ENCODE measurements around the gene SLC25A26.
"Not testable (repeated sequence)": the region's sequence is repeated elsewhere in the genome, so short reads cannot be mapped to it uniquely, and the experiment has no call there.

SLC25A26 gene

DNA sequence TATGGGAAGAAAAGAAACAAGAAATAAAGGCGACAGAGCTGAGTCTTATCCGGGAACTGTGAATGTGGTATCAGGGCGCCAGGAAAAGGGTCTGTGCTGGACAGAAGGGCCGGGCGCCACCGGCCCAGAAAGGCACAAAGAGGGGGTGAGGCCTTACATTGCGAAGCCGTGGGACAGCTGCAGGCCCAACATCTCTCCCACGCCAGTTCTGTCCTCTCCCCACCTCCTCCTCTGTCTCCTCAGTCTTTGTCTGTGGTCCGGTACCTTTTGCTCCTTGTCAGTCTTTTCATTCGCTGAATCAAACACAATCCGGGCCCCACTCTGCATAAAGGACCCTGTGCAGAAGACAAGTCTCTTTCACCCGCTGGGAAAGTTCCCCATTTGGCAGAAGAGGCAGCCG lies 198.2 kb downstream of the SLC25A26 start:
- H3K9me3 ChIP-seq (ENCODE audit: control insufficient read depth, low read depth, low read length) = peaks cover 6% of the 10 kb centered on the region
- H3K4me1 ChIP-seq (ENCODE audit: control insufficient read depth, low read depth, low read length) = peaks cover 3% of the 10 kb centered on the region
- H3K9ac ChIP-seq (ENCODE audit: low read length) = no peak overlapping the region
- H3K27ac ChIP-seq (ENCODE audit: low read length) = no peak overlapping the region
- no peaks in the 10 kb centered on the region for H3K27me3 ChIP-seq (ENCODE audit: control insufficient read depth, insufficient read depth, low read length)
- H3K4me3 ChIP-seq (ENCODE audit: low read length) = no peak overlapping the region
- H3K36me3 ChIP-seq (ENCODE audit: control insufficient read depth, low read depth, low read length) = peaks cover 45% of the 10 kb centered on the region

DNA sequence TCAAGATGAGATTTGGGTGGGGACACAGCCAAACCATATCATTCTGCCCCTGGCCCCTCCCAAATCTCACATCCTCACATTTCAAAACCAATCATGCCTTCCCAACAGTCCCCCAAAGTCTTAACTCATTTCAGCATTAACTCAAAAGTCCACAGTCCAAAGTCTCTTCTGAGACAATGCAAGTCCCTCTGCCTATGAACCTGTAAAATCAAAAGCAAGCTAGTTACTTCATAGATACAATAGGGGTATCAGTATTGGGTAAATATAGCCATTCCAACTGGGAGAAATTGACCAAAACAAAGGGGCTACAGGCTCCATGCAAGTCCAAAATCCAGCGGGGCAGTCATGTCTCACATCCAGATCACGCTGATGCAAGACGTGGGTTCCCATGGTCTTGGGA lies 200.3 kb downstream of the SLC25A26 start:
- not testable (repeated sequence) for H3K9me3 ChIP-seq (ENCODE audit: control insufficient read depth, low read depth, low read length); H3K27ac ChIP-seq (ENCODE audit: low read length); H3K4me1 ChIP-seq (ENCODE audit: control insufficient read depth, low read depth, low read length); H3K9ac ChIP-seq (ENCODE audit: low read length); H3K27me3 ChIP-seq (ENCODE audit: control insufficient read depth, insufficient read depth, low read length); H3K4me3 ChIP-seq (ENCODE audit: low read length)
- peaks cover 27% of the 10 kb centered on the region for H3K36me3 ChIP-seq (ENCODE audit: control insufficient read depth, low read depth, low read length)

DNA sequence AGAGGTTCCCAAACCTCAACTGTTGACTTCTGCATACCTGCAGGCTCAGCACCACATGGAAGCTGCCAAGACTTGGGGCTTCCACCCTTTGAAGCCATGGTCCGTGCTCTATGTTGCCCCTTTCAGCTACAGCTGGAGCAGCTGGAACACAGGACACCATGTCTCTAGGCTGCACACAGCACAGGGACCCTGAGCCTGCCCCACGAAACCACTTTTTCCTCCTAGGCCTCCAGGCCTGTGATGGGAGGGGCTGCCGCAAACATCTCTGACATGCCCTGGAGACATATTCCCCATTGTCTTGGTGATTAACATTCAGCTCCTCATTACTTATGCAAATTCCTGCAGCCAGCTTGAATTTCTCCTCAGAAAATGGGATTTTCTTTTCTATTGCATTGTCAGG lies 201.1 kb downstream of the SLC25A26 start:
- H3K27ac ChIP-seq (ENCODE audit: low read length); H3K4me1 ChIP-seq (ENCODE audit: control insufficient read depth, low read depth, low read length); H3K27me3 ChIP-seq (ENCODE audit: control insufficient read depth, insufficient read depth, low read length); H3K9ac ChIP-seq (ENCODE audit: low read length); H3K9me3 ChIP-seq (ENCODE audit: control insufficient read depth, low read depth, low read length); H3K4me3 ChIP-seq (ENCODE audit: low read length): not testable (repeated sequence)
- H3K36me3 ChIP-seq (ENCODE audit: control insufficient read depth, low read depth, low read length) = peaks cover 19% of the 10 kb centered on the region

DNA sequence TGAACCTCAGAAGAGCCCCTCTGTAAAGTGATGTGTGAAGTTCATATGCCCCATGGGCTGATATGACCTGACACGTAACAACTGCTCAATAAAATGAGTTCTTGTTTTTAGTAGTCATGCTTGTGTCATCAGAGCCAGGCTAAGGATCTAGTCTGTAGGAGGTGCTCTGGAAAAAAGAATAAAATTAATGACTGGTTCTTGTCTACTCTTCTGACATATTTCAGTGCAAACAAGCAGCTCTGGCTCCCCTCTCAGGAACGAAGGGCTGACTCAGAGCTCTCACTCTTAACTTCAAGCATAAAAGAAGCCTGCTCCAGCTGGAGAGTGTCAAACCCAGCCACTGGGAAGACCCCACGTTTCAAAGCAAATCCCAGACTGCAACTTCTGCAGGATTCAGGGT lies 203.0 kb downstream of the SLC25A26 start:
- H3K27ac ChIP-seq (ENCODE audit: low read length) = no peak overlapping the region
- H3K4me1 ChIP-seq (ENCODE audit: control insufficient read depth, low read depth, low read length) = peaks cover 2% of the 10 kb centered on the region
- no peaks in the 10 kb centered on the region for H3K27me3 ChIP-seq (ENCODE audit: control insufficient read depth, insufficient read depth, low read length)
- H3K36me3 ChIP-seq (ENCODE audit: control insufficient read depth, low read depth, low read length) = peaks cover 13% of the 10 kb centered on the region
- H3K4me3 ChIP-seq (ENCODE audit: low read length) = no peak overlapping the region
- no peak overlapping the region for H3K9ac ChIP-seq (ENCODE audit: low read length)
- H3K9me3 ChIP-seq (ENCODE audit: control insufficient read depth, low read depth, low read length) = peaks cover 6% of the 10 kb centered on the region

DNA sequence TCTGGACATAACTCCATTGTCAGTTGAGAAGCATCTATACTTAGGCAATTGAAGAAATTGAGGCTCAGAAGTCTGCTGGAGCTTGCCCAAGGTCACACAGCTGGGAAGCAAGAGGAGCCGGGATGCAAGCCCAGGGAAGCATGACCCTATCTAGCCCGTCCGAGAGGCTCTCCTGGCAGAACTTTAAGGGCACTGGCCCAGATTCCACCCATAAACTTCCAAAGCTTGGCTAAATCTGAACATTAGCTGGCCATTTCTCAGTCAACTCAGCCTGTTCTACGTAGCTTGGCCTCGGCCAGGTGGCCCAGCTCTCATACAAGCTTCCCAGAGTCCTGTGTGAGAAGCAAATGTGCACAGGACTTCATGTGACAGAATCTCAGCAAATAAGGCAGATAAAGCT lies 204.2 kb downstream of the SLC25A26 start:
- Histone ChIP-seq H3K27me3 (ENCODE audit: control insufficient read depth, insufficient read depth, low read length) (no peaks in the 10 kb centered on the region), H3K9ac (ENCODE audit: low read length) (no peak overlapping the region), H3K4me3 (ENCODE audit: low read length) (no peak overlapping the region), H3K36me3 (ENCODE audit: control insufficient read depth, low read depth, low read length) (peaks cover 13% of the 10 kb centered on the region), H3K4me1 (ENCODE audit: control insufficient read depth, low read depth, low read length) (peaks cover 14% of the 10 kb centered on the region), H3K9me3 (ENCODE audit: control insufficient read depth, low read depth, low read length) (peaks cover 6% of the 10 kb centered on the region), H3K27ac (ENCODE audit: low read length) (no peak overlapping the region)

DNA sequence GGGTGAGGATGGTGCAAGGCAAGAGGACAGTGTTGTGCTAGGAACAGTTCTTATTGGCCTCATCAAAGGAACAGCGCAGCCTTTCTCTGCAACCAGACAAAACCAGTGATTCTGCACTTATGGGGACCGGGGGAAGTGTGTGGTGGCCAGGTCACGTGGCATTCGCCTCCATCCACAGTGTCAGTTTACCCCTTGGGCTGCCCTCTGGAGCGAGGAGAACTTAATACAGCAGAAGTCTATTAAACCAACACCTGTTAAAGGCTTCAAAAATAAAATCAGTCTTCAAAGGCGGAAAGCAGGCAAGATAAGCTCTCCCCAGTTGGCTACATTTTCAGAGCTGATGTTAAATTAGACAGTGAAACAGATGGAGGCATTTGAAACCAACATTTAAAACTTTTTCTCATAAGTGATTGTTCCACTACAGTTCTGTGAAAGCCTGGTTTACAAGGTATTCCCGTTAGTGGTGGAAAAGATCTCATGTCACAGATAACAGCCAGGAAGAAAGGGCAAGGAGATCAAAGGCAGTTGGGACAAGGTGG lies 204.8 kb downstream of the SLC25A26 start:
- no peak overlapping the region for H3K9ac ChIP-seq (ENCODE audit: low read length)
- peaks cover 20% of the 10 kb centered on the region for H3K4me1 ChIP-seq (ENCODE audit: control insufficient read depth, low read depth, low read length)
- peaks cover 7% of the 10 kb centered on the region for H3K36me3 ChIP-seq (ENCODE audit: control insufficient read depth, low read depth, low read length)
- no peak overlapping the region for H3K4me3 ChIP-seq (ENCODE audit: low read length)
- peaks cover 6% of the 10 kb centered on the region for H3K9me3 ChIP-seq (ENCODE audit: control insufficient read depth, low read depth, low read length)
- no peak overlapping the region for H3K27ac ChIP-seq (ENCODE audit: low read length)
- H3K27me3 ChIP-seq (ENCODE audit: control insufficient read depth, insufficient read depth, low read length) = no peaks in the 10 kb centered on the region

DNA sequence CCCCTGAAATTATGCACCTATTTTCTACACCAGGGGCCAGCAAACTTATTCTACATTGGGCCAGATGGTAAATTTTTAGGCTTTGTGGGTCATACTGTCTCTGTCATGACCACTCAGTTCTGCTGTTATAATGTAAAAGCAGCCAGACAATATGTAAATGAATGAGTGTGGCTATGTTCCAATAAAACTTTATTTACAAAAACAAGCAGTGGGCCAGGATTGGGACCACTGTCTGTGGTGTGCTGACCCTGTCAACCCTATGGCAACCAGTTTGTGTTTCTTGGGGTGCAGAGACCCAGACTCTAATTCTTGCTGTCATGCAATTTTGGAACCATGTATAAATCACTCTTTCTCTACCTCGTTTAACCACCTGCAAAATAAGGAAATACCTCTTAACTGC lies 205.3 kb downstream of the SLC25A26 start:
- H3K9me3 ChIP-seq (ENCODE audit: control insufficient read depth, low read depth, low read length) = peaks cover 6% of the 10 kb centered on the region
- H3K27me3 ChIP-seq (ENCODE audit: control insufficient read depth, insufficient read depth, low read length) = no peaks in the 10 kb centered on the region
- H3K9ac ChIP-seq (ENCODE audit: low read length) = no peak overlapping the region
- H3K4me1 ChIP-seq (ENCODE audit: control insufficient read depth, low read depth, low read length) = peaks cover 20% of the 10 kb centered on the region
- H3K27ac ChIP-seq (ENCODE audit: low read length) = no peak overlapping the region
- H3K4me3 ChIP-seq (ENCODE audit: low read length) = no peak overlapping the region
- peaks cover 8% of the 10 kb centered on the region for H3K36me3 ChIP-seq (ENCODE audit: control insufficient read depth, low read depth, low read length)

DNA sequence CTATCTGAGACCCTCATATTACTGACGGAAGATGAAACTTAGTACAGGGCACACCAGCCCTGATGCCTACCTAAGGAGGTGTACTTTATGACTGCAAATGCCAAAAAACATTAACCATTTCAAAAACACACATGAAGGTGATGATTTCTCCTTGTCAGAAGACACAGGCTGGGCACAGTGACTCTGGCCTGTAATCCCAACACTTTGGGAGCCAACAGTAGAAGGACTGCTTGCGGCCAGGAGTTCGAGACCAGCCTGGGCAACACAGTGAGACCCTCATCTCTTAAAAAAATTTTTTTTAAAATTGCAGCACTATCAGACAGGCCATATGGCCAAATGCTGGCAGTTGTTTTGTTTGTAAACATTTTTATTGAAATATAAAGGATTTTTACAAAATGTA lies 206.6 kb downstream of the SLC25A26 start:
- H3K9me3 ChIP-seq (ENCODE audit: control insufficient read depth, low read depth, low read length) = peaks cover 4% of the 10 kb centered on the region
- peaks cover 14% of the 10 kb centered on the region for H3K36me3 ChIP-seq (ENCODE audit: control insufficient read depth, low read depth, low read length)
- H3K4me3 ChIP-seq (ENCODE audit: low read length) = no peak overlapping the region
- no peaks in the 10 kb centered on the region for H3K27me3 ChIP-seq (ENCODE audit: control insufficient read depth, insufficient read depth, low read length)
- peaks cover 24% of the 10 kb centered on the region for H3K4me1 ChIP-seq (ENCODE audit: control insufficient read depth, low read depth, low read length)
- H3K9ac ChIP-seq (ENCODE audit: low read length) = no peak overlapping the region
- no peak overlapping the region for H3K27ac ChIP-seq (ENCODE audit: low read length)

DNA sequence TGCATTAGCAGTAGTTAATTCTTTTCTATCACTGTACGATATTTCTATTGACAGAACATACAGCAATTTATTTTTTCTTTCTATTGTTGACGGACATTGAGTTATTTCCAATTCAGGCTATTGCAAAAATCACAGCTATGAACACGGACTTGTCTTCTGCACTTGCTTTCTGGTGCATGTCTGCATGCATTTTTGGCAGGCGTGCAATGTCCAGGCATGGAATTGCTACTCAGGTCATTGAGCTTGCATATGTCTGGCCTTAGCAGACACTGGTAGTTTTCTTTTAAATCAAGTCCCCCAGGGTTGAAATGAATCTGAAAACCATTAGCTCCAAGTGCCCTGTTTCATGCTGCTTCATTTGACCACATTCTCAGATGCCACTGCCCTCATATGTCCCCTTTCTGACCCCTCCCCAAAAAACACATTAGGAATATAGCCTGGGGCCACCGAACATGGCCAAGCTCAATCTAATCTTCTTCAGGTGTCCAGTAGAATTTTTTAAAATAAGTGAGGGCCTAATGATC lies 207.2 kb downstream of the SLC25A26 start:
- Histone ChIP-seq H3K9me3 (ENCODE audit: control insufficient read depth, low read depth, low read length) (peaks cover 1% of the 10 kb centered on the region), H3K27ac (ENCODE audit: low read length) (no peak overlapping the region), H3K9ac (ENCODE audit: low read length) (no peak overlapping the region), H3K27me3 (ENCODE audit: control insufficient read depth, insufficient read depth, low read length) (no peaks in the 10 kb centered on the region), H3K4me1 (ENCODE audit: control insufficient read depth, low read depth, low read length) (peaks cover 24% of the 10 kb centered on the region), H3K4me3 (ENCODE audit: low read length) (no peak overlapping the region), H3K36me3 (ENCODE audit: control insufficient read depth, low read depth, low read length) (peaks cover 14% of the 10 kb centered on the region)
